ENCODE results near the gene IQSEC3. TPM values are rescaled to one million over a fixed set of nuclear protein-coding genes. Genes with fewer than 3 reads are reported as not detected.
"Not testable (repeated sequence)": the region's sequence is repeated elsewhere in the genome, so short reads cannot be mapped to it uniquely, and the experiment has no call there.

The IQSEC3 gene
- total RNA-seq, 1 donor from 2014 or later = 8.8 TPM

GRCh38 chr12:58832-59231 is 7.7 kb upstream of the IQSEC3 start:
- peaks cover 53% of the 10 kb centered on the region for H3K27me3 Mint-ChIP-seq (ENCODE audit: low read depth)
- H3K4me3 Mint-ChIP-seq = no peak overlapping the region
- no peak for DNase-seq (ENCODE audit: low spot score in 2 of 2, unreplicated experiment in 2 of 2)
- no peak overlapping the region for H3K27ac Mint-ChIP-seq
- H3K9me3 Mint-ChIP-seq = peaks cover 29% of the 10 kb centered on the region
- peaks cover 5% of the 10 kb centered on the region for H3K36me3 Mint-ChIP-seq
- no peak for TF ChIP-seq CTCF (IDR thresholded peaks at IDR 0.05; ENCODE audit: unreplicated experiment)
- H3K4me1 Mint-ChIP-seq = peaks cover 19% of the 10 kb centered on the region

GRCh38 chr12:61845-62244 is 4.7 kb upstream of the IQSEC3 start:
- peaks cover 14% of the 10 kb centered on the region for H3K4me1 Mint-ChIP-seq
- peaks cover 29% of the 10 kb centered on the region for H3K9me3 Mint-ChIP-seq
- not testable (repeated sequence) for H3K36me3 Mint-ChIP-seq; H3K27ac Mint-ChIP-seq; H3K4me3 Mint-ChIP-seq; DNase-seq (ENCODE audit: low spot score in 2 of 2, unreplicated experiment in 2 of 2)
- peaks cover 54% of the 10 kb centered on the region for H3K27me3 Mint-ChIP-seq (ENCODE audit: low read depth)

GRCh38 chr12:65491-66063 is 990 bp upstream of the IQSEC3 start:
- peaks cover 52% of the 10 kb centered on the region for H3K27me3 Mint-ChIP-seq (ENCODE audit: low read depth)
- not testable (repeated sequence) for H3K36me3 Mint-ChIP-seq; H3K9me3 Mint-ChIP-seq; H3K4me1 Mint-ChIP-seq; DNase-seq (ENCODE audit: low spot score in 2 of 2, unreplicated experiment in 2 of 2); H3K27ac Mint-ChIP-seq
- H3K4me3 Mint-ChIP-seq = peak overlapping the region; percentile 66

- H3K27ac Mint-ChIP-seq, H3K4me3 Mint-ChIP-seq, H3K4me1 Mint-ChIP-seq, H3K36me3 Mint-ChIP-seq, H3K9me3 Mint-ChIP-seq: not testable (repeated sequence)
- DNase-seq (ENCODE audit: low spot score in 2 of 2, unreplicated experiment in 2 of 2) = peak in 1 of 2 experiments; percentile 79
- H3K27me3 Mint-ChIP-seq (ENCODE audit: low read depth) = peaks cover 59% of the 10 kb centered on the region
Measured at GRCh38 chr12:66782-67504, 376 bp downstream of the IQSEC3 start.

GRCh38 chr12:69677-70076 is 3.1 kb downstream of the IQSEC3 start:
- not testable (repeated sequence) for DNase-seq (ENCODE audit: low spot score in 2 of 2, unreplicated experiment in 2 of 2); H3K4me1 Mint-ChIP-seq; H3K36me3 Mint-ChIP-seq; H3K27ac Mint-ChIP-seq; H3K4me3 Mint-ChIP-seq; H3K9me3 Mint-ChIP-seq
- H3K27me3 Mint-ChIP-seq (ENCODE audit: low read depth) = peaks cover 66% of the 10 kb centered on the region

GRCh38 chr12:70541-70940 is 4.0 kb downstream of the IQSEC3 start:
- not testable (repeated sequence) for H3K9me3 Mint-ChIP-seq; H3K4me3 Mint-ChIP-seq; H3K27ac Mint-ChIP-seq; H3K36me3 Mint-ChIP-seq; DNase-seq (ENCODE audit: low spot score in 2 of 2, unreplicated experiment in 2 of 2); H3K4me1 Mint-ChIP-seq
- H3K27me3 Mint-ChIP-seq (ENCODE audit: low read depth) = peaks cover 67% of the 10 kb centered on the region

GRCh38 chr12:72018-72417 is 5.5 kb downstream of the IQSEC3 start:
- H3K27me3 Mint-ChIP-seq (ENCODE audit: low read depth) = peaks cover 79% of the 10 kb centered on the region
- H3K36me3 Mint-ChIP-seq; DNase-seq (ENCODE audit: low spot score in 2 of 2, unreplicated experiment in 2 of 2); H3K27ac Mint-ChIP-seq; H3K4me3 Mint-ChIP-seq; H3K4me1 Mint-ChIP-seq; H3K9me3 Mint-ChIP-seq: not testable (repeated sequence)

GRCh38 chr12:74420-75190 is 8.0 kb downstream of the IQSEC3 start:
- DNase-seq (ENCODE audit: low spot score in 2 of 2, unreplicated experiment in 2 of 2); H3K4me1 Mint-ChIP-seq; H3K36me3 Mint-ChIP-seq; H3K9me3 Mint-ChIP-seq; H3K27ac Mint-ChIP-seq; H3K4me3 Mint-ChIP-seq: not testable (repeated sequence)
- H3K27me3 Mint-ChIP-seq (ENCODE audit: low read depth) = peaks cover 77% of the 10 kb centered on the region

GRCh38 chr12:75541-75940 is 9.0 kb downstream of the IQSEC3 start:
- Mint-ChIP-seq H3K4me1 (peaks cover 11% of the 10 kb centered on the region), H3K27me3 (ENCODE audit: low read depth) (peaks cover 77% of the 10 kb centered on the region)
- H3K27ac Mint-ChIP-seq; H3K9me3 Mint-ChIP-seq; H3K4me3 Mint-ChIP-seq; DNase-seq (ENCODE audit: low spot score in 2 of 2, unreplicated experiment in 2 of 2); H3K36me3 Mint-ChIP-seq: not testable (repeated sequence)

- H3K9me3 Mint-ChIP-seq; DNase-seq (ENCODE audit: low spot score in 2 of 2, unreplicated experiment in 2 of 2); H3K4me3 Mint-ChIP-seq; H3K36me3 Mint-ChIP-seq; H3K27ac Mint-ChIP-seq: not testable (repeated sequence)
- H3K4me1 Mint-ChIP-seq = peaks cover 16% of the 10 kb centered on the region
- peaks cover 77% of the 10 kb centered on the region for H3K27me3 Mint-ChIP-seq (ENCODE audit: low read depth)
Measured at GRCh38 chr12:76102-76501, 9.5 kb downstream of the IQSEC3 start.

- not testable (repeated sequence) for DNase-seq (ENCODE audit: low spot score in 2 of 2, unreplicated experiment in 2 of 2); H3K27ac Mint-ChIP-seq; H3K36me3 Mint-ChIP-seq; H3K9me3 Mint-ChIP-seq
- H3K4me1 Mint-ChIP-seq = peaks cover 16% of the 10 kb centered on the region
- H3K27me3 Mint-ChIP-seq (ENCODE audit: low read depth) = peaks cover 77% of the 10 kb centered on the region
- H3K4me3 Mint-ChIP-seq = peak overlapping the region; percentile 0
Measured at GRCh38 chr12:76551-76950, 10.0 kb downstream of the IQSEC3 start.

- Mint-ChIP-seq H3K4me1 (peaks cover 16% of the 10 kb centered on the region), H3K4me3 (peak overlapping the region; percentile 18), H3K27me3 (ENCODE audit: low read depth) (peaks cover 78% of the 10 kb centered on the region)
- DNase-seq (ENCODE audit: low spot score in 2 of 2, unreplicated experiment in 2 of 2) = peak in 1 of 2 experiments; percentile 37
- not testable (repeated sequence) for H3K9me3 Mint-ChIP-seq, H3K36me3 Mint-ChIP-seq, H3K27ac Mint-ChIP-seq
Measured at GRCh38 chr12:77101-77719, 10.6 kb downstream of the IQSEC3 start.
